Peyer's patch (tissue), 4 donors: ENCODE results near the gene SGPL1. TPM values are rescaled to one million over a fixed set of nuclear protein-coding genes. Genes with fewer than 3 reads are reported as not detected.
A peak's percentile ranks its signal among the peaks of the same experiment; 100 is the strongest.

Source experiments
- DNase-seq, 3 donors: peaks; one replicate each; pipeline ENCODE4 v3.0.0-alpha.2; 2017 to 2019
- H3K27ac ChIP-seq, 4 donors: fragments of 200-600 bp; sonication (generic); one replicate each; pipeline ENCODE4 v1.5.1; 2016 to 2019
- H3K27me3 ChIP-seq, 2 donors: fragments of 200-600 bp; sonication (generic); one replicate each; pipeline ENCODE4 v1.5.1; 2019
- H3K36me3 ChIP-seq, 3 donors: fragments of 200-600 bp; sonication (generic); one replicate each; pipeline ENCODE4 v1.5.1; 2016 to 2019
- H3K4me1 ChIP-seq, 4 donors: fragments of 200-600 bp; sonication (generic); one replicate each; pipeline ENCODE4 v1.5.1; 2016 to 2019
- H3K4me3 ChIP-seq, 4 donors: fragments of 200-600 bp; sonication (generic); 1 replicate in 3 of 4; 2 replicates in 1 of 4; pipeline ENCODE4 v1.5.1; 2016 to 2019; ENCODE audit warnings: mild to moderate bottlenecking in 1 of 4
- H3K9me3 ChIP-seq, 4 donors: fragments of 200-600 bp; sonication (generic); one replicate each; pipeline ENCODE4 v1.5.1; 2016 to 2019; ENCODE audit warnings: mild to moderate bottlenecking in 1 of 4
- CTCF ChIP-seq, 6 experiments: fragments of 450-650 bp in 4 of 6; fragments of 200-600 bp in 2 of 6; sonication (generic) in 1 of 6; IDR thresholded peaks; one replicate each; pipeline ENCODE4 v1.5.1; 2017 to 2019; ENCODE audit warnings: antibody characterized with exemption in 6 of 6, mild to moderate bottlenecking in 3 of 6, moderate library complexity in 1 of 6
- POLR2A ChIP-seq, 2 donors: fragments of 450-650 bp; IDR thresholded peaks; one replicate each; pipeline ENCODE4 v1.5.1; 2017; ENCODE audit warnings: antibody characterized with exemption in 2 of 2, mild to moderate bottlenecking in 2 of 2, moderate library complexity in 2 of 2
- total RNA-seq, 4 donors: library from RNA; depleted of rRNA; stranded (reverse); fragments of >200 nt; gene quantifications; one replicate each; pipeline ENCODE4 v1.1.0, GENCODE V29; 2016

Gene SGPL1
- total RNA-seq, 4 donors from 2014 or later: 31.4 to 101 (median 82.1) TPM

DNA sequence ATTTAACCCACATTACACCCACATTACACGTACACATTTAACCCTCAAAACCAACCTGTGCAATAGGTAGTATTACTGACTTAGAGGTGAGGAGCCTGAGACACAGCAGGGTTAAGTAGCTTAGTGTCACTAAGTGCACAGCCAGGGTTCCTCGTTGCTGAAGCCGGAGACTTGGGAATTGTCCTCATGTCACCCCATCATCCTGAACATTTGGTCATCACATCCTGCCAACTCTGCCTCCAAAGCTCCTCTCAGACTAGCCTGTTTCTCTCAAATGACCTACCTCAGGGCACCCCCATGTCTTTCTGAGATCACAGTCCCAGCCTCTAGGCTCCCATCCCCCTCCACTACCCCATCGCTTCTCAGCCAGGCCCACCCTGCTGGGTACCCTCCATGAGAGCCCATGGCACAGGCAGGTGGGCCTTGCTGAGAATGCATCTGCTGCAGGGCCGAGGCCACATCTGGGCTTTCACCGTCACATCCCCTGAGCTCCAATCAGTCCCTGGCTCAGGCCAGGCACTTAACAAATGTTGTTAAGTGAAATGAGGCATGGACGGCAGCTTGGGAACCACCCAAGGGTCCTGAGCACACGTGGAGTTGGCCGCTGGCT lies 93.7 kb downstream of the SGPL1 start:
- Histone ChIP-seq H3K27ac (no peak overlapping the region), H3K4me3 (no peak overlapping the region), H3K4me1 (peaks cover 0 to 18% (median 0%) of the 10 kb centered on the region in 4 donors), H3K36me3 (no peaks in the 10 kb centered on the region), H3K9me3 (no peaks in the 10 kb centered on the region), H3K27me3 (no peaks in the 10 kb centered on the region)
- DNase-seq: peak in 1 of 3 donors; percentile 12
- TF ChIP-seq CTCF (IDR thresholded peaks at IDR 0.05) (no peak), POLR2A (IDR thresholded peaks at IDR 0.05) (no peak)

DNA sequence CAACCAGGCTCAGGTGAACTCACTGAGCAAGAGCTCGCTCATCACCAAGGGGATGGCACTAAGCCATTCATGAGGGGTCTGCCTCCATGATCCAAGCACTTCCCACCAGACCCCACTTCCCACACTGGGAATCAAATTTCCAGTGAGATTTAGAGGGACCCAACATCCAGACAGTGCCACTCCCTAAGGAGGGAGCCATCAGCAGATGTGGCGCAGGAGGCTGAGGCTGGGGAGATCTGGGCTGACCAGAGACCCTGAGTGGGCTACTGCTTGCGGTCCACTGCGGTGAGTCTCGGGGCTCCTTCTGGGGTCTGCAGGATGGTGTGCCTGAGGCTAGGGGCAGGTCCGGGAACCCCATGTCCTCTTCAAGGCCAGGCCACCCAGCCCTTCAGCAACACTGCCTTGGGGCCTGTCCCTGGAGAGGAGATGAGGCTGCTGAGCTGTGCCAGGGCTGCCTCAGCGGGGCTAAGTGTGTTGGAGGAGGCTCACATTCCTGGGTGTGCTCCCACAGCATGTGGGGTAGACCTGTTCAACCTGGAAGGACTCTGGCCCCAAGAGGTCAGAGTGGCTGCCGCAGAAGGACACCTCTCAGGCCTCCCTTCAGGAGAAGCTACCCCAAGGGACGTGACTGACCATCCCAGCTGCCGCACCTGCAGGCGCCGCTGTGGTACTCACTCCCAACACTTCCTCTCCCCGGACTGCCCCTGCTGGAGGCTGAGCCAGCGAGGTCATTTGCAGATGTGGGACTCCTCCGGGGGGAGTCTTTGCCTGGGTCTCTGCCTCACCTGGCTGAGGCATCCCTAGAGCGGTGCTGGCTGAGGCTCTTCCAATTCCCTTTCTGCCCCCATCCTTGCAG lies 95.0 kb downstream of the SGPL1 start:
- Histone ChIP-seq H3K27me3 (no peaks in the 10 kb centered on the region), H3K27ac (no peak overlapping the region), H3K4me3 (no peak overlapping the region), H3K9me3 (no peaks in the 10 kb centered on the region), H3K4me1 (peaks cover 0 to 18% (median 0%) of the 10 kb centered on the region in 4 donors), H3K36me3 (no peaks in the 10 kb centered on the region)
- TF ChIP-seq CTCF (IDR thresholded peaks at IDR 0.05) (no peak), POLR2A (IDR thresholded peaks at IDR 0.05) (no peak)
- peak in 1 of 3 donors; percentile 37 for DNase-seq

GRCh38 chr10:70911386-70911785 lies 95.6 kb downstream of the SGPL1 start:
- H3K36me3 ChIP-seq: no peaks in the 10 kb centered on the region
- no peaks in the 10 kb centered on the region for H3K9me3 ChIP-seq
- TF ChIP-seq CTCF (IDR thresholded peaks at IDR 0.05) (no peak), POLR2A (IDR thresholded peaks at IDR 0.05) (no peak)
- no peak overlapping the region for H3K4me3 ChIP-seq
- H3K27ac ChIP-seq: no peak overlapping the region
- peak in 1 of 3 donors; percentile 29 for DNase-seq
- H3K27me3 ChIP-seq: no peaks in the 10 kb centered on the region
- peaks cover 0 to 18% (median 0%) of the 10 kb centered on the region in 4 donors for H3K4me1 ChIP-seq

GRCh38 chr10:70912556-70912955 lies 96.8 kb downstream of the SGPL1 start:
- H3K9me3 ChIP-seq: no peaks in the 10 kb centered on the region
- no peak overlapping the region for H3K4me3 ChIP-seq
- no peak for TF ChIP-seq POLR2A (IDR thresholded peaks at IDR 0.05)
- no peak for TF ChIP-seq CTCF (IDR thresholded peaks at IDR 0.05)
- peak in 1 of 3 donors; percentile 12 for DNase-seq
- no peaks in the 10 kb centered on the region for H3K36me3 ChIP-seq
- H3K27me3 ChIP-seq: no peaks in the 10 kb centered on the region
- H3K27ac ChIP-seq: no peak overlapping the region
- H3K4me1 ChIP-seq: peaks cover 0 to 9% (median 0%) of the 10 kb centered on the region in 4 donors

GRCh38 chr10:70913191-70913892 lies 97.6 kb downstream of the SGPL1 start:
- Histone ChIP-seq H3K36me3 (no peaks in the 10 kb centered on the region), H3K27ac (no peak overlapping the region), H3K9me3 (no peaks in the 10 kb centered on the region), H3K27me3 (no peaks in the 10 kb centered on the region), H3K4me3 (no peak overlapping the region), H3K4me1 (peaks cover 0 to 2% (median 0%) of the 10 kb centered on the region in 4 donors)
- peak in 1 of 3 donors; percentile 36 for DNase-seq
- TF ChIP-seq POLR2A (IDR thresholded peaks at IDR 0.05) (no peak), CTCF (IDR thresholded peaks at IDR 0.05) (no peak)
